GM18909 (cell line): ENCODE data around the gene RFTN1.

Source experiments
- ATAC-seq: cut with Tn5 transposase; IDR thresholded peaks from one replicate; pipeline ENCODE4 v1.9.1; 2021; ENCODE audit warnings: mild to moderate bottlenecking; ENCODE audit not compliant: unreplicated experiment, poor library complexity

The RFTN1 gene, protein sequence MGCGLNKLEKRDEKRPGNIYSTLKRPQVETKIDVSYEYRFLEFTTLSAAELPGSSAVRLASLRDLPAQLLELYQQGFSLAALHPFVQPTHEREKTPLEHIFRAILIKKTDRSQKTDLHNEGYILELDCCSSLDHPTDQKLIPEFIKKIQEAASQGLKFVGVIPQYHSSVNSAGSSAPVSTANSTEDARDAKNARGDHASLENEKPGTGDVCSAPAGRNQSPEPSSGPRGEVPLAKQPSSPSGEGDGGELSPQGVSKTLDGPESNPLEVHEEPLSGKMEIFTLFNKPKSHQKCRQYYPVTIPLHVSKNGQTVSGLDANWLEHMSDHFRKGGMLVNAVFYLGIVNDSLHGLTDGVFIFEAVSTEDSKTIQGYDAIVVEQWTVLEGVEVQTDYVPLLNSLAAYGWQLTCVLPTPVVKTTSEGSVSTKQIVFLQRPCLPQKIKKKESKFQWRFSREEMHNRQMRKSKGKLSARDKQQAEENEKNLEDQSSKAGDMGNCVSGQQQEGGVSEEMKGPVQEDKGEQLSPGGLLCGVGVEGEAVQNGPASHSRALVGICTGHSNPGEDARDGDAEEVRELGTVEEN

DNA sequence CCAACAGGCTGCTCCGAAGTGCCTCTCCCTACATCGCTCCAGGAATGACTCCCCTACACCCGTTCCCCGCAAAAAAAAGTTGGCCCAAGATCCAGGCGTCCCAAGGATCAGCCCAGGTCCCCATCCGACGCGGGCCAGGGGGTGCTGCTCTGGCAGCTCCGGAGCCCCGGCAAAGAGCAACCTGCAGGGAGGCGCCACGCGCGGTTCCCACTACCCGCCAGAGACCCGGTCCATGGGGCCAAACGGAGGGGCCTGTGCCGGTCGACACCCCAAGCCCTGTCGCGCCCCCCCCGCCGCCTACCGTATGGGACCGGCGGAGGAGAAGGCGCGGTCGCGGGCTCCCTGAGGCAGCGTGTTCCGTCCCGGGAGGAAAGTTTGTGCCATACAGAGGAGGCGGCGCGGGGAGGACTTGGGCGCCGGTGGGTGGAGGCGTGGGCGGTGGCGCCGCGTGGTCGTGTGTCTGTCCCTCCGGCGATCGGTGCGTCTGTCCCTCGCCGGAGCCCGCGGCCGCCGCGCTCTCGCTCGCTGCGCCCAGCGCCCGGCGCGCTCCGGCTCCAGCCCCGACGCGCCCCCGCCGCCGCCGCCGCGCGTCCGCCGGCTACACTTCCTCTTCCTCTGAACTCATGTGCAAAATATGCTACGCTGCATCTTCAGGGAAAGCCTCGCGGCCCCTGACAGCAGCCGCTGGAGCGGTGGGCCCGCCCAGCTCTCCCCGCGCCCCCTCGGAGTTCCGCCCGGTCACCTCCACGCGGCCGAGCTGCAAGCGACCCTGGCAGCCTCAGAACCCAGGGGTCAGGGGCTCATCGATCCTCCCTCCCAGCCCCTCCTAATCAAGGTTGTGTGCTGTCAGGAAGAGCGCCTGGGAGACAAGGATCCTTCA is at the start of gene RFTN1:
Gene RFTN1, minus strand, starts transcription at position 559 of the 880 bp plus-strand sequence. CDS start 19,830 bp downstream, outside the sequence.
- no peak for ATAC-seq

DNA sequence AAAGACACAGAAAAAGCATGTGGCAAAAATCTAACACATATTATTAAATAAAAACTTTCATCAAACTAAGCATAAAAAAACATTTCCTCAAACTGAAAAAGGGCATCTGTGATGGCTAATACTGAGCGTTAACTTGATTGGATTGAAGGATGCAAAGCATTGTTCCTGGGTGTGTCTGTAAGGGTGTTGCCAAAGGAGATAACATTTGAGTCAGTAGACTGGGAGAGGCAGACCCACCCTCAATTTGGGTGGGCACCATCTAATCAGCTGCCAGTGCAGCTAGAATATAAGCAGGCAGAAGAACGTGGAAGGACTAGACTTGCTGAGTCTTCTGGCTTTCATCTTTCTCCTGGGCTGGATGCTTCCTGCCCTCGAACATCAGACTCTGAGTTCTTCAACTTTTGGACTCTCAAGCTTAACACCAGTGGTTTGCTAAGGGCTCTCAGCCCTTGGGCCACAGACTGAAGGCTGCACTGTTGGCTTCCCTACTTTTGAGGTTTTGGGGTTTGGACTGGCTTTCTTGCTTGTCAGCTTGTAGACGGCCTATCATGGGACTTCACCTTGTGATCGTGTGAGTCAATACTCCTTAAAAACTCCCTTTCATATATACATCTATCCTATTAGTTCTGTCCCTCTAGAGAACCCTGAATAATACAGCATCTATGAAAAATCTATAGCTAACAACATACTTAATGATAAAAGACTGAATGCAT is 46.3 kb upstream of the RFTN1 start:
- ATAC-seq = no peak

DNA sequence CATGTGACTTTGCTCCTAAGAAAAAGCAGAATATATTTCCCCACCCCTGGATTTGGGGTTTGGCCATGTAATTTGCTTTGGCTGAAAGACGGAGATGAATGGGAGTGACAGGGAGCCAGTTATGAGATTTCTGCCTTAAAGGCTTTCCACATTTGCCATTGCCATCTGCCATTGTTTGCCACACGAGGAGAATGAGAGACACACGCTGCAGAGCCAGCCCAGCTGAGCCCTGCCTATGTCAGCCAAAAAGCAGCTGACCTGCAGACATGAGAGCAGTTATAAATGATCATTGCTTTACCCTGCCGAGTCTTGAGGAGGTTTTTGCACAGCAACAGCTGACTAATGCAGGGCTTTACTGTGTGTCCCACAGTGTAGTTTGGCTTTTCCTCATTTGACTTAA is 40.6 kb upstream of the RFTN1 start:
- ATAC-seq = no peak

DNA sequence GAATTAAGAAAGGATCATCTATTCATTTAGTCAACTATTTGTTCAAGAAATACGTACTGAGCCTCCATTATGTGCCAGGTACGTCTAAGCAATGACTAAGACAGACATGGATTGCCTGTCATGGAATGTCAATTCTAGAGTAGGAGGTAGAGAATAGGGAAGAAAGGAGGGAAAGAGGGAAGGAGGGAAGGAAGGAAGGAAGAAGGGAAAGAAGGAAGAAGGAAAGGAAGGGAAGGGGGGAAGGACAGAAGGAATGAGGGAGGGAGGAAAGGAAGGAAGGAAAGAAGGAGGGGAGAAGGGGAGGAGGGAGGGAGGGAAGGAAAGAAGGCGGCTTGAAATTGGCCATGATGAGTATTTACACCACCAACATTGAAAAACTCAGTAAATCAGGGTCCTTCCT is 39.3 kb upstream of the RFTN1 start:
- no peak for ATAC-seq

DNA sequence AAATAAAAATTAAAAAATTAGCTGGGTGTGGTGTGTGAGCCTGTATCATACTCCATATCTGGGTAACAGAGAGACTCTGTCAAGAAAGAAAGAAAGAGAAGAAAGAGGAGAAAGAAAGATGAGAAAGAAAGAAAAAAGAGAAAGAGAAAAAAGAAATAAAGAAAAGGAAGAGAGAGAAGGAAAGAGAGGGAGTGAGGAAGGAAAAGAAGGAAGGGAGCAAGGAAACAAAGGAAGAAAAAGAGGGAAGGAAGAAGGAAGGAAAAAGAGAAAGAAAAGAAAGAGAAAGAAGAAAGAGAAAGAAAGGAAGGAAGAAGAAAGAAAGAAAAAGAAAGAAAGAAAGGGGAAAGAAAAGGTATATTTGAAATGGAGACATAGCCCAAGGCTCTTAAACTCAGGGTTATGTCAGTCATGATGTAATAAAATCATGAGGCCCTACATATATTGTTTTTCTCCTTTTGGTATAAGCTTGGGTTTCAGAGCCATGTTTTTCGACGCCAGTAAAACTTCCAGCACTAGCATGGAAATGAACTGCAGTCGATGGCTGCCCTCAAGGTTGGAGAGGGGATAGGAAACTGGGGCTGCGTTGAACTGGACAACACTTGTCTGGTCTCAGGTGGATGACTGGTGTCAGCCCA is 38.0 kb upstream of the RFTN1 start:
- no peak for ATAC-seq

DNA sequence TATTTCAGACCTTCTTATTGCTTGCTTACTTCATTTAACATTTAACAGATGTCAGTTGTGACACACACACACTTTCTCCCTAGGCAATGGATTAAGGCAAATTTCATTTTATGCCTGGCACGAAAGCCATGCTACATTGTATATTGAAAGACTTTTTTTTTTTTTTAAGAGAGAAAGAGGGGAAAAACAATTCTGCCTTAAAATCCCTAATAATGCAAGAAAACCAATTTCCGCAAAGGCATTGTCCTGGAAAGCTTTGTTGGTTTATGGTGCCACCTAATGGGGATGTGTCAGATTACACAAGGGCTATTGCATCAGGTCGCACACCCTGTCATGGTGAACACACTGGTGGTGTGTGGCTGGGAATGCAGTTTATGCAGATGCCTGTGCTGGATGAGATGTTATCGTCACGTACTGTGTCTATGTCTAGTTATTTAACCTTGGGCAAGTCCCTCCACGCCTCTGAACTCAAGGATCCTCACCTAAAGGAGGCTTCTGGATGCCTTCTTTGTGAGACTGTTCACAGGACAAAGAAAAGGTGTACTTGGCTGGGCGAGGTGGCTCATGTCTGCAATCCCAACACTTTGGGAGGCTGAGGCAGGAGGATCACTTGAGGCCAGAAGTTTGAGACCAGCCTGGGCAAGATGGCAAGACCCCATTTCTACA is 37.3 kb upstream of the RFTN1 start:
- ATAC-seq = peak; percentile 90

DNA sequence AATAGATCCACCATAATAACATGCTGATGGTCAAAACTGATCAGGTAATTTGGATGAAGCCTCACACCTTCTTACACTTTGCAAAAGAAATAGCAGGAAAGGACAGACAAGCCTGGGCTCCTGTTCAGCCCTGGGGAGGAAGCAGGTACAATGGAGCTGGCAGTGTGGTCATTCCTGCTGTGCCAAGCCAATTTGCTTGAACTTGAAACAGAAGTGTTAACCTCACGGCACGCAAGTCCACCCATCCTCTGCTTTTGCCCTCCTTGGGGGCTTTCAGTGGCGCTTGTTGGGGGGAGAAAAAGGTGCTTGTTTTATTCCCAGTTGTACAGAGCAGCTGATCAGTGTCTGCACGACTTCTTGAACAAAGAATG is 36.8 kb upstream of the RFTN1 start:
- peak; percentile 39 for ATAC-seq

DNA sequence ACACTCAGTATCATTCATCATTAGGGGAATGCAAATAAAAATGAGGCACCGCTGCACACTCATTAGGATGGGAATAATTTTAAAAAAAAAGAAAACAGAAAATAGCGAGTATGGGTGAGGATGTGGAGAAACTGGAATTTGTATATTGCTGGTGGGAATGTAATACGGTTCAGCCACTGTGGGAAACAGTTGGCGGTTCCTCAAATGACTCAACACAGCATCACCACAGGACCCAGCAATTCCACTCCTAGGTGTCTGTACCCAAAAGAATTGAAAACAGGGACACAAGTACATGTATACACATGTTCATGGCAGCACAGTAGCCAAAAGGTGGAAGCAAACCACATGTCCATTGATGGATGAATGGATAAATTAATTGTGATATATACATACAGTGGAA is 35.2 kb upstream of the RFTN1 start:
- ATAC-seq = no peak

DNA sequence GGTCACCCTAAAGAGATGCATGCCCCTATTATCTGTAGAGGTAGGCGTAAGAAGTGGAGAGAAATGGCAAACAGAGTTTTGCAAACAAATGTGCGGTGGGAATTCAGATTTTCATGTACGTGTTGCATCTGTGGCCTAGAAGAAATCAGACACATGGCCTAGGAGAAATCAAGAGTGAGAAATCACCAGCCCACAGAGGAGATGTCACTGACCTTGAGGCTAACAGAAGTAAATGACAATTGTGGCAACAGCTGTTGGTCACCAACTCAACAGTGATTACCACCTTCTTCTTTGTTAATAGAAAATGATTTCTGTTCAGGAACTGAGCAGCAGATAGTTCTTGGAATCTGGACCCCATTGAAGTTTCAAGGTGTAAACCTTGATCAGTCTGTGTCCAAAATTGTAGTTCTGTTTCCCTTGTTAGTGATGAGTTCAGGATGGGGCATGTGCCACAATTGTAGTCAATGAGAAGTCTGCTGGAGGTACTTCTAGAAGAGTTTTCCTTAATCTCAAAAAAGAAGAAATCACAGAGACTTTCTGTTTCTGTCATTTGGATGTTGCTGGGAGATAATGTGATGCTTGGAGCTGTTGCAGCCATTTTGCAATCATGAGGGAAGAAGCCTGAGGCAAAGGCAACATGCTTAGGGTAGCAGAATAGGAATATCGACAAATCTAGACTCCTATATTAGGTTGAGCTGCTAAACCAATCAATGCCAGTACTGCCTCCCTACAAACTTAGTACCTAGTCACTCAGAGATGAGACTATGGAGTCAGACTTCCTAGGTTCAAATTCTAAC is 34.3 kb upstream of the RFTN1 start:
- ATAC-seq = no peak

DNA sequence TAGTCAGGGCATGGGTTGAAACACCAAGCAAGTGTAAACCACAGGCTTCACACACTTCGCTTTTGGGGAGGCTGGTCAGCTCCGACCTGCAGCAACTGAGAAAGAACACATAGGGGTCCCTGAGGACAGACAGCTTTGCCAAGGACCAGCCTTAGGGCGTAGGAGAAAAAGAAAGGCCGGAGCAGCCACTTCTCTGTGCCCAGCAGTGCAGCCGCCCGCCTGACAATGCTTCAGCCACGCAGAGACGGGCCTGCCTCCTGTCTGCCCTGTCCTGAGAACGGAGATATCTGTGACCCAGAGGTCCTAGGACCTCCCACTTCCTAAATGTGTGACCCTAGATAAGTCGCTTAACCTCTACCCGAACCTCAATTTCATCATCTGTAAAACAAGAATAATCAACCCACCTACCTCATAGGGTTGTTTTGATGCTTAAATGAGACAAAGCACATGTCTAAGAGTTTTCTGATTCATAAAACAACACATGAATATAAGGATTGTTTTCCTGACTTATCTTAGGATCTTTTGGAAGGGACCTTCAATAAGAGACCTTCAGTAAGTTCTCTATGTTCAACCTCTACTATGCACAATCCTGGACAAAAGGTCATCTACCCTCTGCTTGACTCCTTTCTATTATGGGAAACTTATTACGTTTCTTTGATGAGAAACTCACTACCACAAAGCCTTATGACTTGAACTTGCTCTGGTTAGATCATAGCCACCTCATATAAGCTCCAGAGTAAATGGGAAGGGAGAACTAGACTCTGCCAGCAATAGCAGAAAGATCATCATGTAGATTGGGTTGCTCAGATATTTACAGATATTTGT is 32.9 kb upstream of the RFTN1 start:
- no peak for ATAC-seq

DNA sequence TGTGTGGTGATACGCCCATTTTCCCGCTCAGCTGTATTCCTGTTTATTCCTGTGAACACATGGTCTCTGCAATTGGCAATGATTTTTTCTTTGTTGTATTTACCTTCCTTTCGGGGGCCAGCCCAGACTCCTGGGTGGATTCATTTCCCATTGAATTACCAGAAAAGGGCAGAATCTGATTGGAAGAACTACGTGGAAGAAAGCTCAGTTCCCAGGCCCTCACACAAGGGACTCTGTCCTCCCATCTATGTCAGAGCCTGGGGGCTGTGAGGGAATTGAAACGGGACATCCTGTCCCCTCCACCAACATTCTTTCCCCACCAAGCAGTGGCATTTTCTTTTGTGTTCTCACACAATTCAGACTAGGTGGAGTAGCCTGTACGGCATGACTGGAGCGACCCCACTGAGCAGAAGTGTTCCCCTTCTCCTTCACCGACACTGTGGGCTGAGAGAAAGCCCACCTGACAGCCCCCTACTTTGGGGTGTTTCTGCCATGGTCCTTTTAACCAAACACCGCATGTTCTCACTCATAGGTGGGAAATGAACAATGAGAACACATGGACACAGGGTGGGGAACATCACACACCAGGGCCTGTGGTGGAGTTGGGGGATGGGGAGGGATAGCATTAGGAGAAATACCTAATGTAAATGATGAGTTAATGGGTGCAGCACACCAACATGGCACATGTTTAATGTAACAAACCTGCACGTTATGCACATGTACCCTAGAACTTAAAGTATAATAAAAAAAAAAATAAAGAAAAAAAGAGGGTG is 32.1 kb upstream of the RFTN1 start:
- ATAC-seq = no peak

DNA sequence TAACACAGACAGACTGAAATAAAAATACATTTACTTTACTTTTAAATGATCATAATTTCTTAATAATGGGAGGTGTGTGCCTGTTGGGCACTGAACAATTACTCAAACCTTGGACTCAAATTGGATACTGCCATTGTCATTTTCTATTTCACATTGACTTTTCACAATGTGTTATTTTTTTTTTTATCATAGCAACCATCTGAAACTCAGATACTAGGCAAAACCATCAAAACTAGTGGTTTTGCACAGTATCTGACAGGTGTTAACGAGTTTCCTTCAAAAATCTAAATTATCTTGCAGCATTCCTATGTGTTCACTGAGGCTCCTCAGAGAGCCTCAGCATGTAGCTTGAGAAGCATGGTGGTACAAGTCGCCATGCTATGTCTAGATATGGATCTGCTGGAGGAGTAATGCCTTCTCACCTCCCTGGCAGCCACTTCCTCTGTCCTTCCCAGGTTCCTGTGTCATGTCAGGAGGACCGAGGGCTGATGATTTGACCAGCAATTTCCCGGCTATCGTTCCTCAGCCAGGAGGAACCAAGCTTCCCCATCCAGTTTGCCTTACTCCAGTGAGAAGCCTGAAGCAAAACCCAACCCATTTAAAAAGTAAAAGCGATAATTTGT is 29.9 kb upstream of the RFTN1 start:
- no peak for ATAC-seq

DNA sequence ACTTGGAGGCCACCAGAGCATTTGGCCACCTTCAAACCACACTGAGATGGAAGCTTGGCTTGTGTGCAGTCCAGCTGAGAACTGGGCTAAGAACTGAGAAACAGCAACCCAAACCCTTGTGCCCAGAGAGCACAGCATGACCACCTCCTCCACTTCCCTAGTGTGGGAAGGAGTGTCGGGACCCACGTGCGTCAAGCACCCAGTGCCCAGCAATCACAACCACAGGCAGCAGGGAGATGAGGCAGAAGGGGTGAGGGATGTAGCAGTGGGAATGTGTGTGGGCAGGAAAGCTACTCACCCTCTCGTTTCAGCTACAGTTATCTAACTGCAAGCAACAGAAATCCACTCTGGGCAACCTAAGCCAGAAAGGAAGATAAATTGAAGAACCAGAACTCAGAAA is 25.0 kb upstream of the RFTN1 start:
- no peak for ATAC-seq

DNA sequence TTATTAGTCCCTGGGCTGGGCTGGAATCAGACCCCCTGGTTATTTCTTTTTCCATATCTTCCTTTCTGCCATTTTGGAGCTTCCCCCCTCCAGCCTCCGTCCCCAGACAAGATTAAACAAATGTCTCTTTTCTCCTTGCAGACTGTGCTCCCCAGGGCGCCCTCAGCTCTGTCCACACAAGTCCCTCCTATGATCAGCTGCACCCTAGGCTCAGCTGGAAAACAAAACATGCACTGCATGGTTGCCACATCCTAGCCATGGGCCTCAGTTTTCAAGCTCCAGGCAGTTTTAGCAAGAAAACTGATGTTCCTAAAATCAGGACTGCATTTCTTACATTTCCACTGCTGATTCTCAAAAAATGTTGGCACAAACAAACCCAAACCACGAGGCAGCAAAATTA is 23.5 kb upstream of the RFTN1 start:
- no peak for ATAC-seq

DNA sequence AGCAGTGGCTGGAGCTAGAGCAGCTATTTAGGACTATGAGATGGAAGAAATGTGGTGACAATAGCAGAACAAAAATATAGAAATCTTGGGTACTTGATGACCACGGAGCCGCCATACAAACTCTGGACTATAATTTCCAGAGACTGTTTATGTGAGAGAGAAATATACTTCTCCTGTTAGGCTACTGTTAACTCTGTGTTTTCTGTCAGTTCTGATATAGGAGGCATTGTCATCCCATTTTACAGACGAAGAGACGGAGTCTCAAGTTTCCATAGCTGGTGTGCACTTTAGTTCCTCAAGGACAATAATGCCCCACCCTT is 22.8 kb upstream of the RFTN1 start:
- no peak for ATAC-seq

DNA sequence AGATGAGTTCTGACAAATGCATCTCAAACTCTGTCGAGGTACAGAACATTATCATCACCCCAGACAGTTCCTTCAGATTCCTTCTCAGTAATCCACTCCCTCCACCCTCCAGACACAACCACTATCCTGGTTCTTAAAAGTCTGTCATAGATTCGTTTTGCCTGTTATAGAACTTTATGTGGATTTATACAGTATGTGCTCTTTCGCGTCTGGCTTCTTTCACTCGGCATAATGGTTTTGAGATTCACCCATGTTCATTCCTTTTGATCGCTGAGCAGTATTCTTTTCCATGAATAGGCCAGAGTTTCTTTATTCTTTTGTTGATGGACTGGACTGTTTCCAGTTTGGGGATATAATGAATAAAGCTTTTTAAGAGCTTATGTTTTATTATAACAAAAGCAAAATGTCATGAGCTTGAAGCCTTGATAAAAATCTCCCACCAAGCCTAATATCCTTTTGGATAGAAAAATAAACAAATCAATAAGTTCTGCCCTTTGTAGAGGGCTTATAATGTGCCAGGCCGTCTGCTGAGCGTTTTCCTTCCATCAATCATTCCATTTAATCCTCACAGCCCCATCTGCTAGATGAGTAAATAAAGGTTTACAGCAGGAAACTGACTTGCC is 21.3 kb upstream of the RFTN1 start:
- no peak for ATAC-seq
